ENCODE measurements around the gene FFAR1.

FFAR1 gene

GRCh38 chr19:35349614-35350521 lies 2.2 kb downstream of the FFAR1 start:
- Histone ChIP-seq H3K79me1 (replicated peaks; ENCODE audit: low read length, poor library complexity, severe bottlenecking) (no peaks in the 10 kb centered on the region), H2BK12ac (ENCODE audit: low read length in 2 of 2) (no peak overlapping the region)

GRCh38 chr19:35350591-35350990 lies 2.9 kb downstream of the FFAR1 start:
- Histone ChIP-seq H2AK5ac (ENCODE audit: low read length, severe bottlenecking) (no peak overlapping the region), H3K79me1 (replicated peaks; ENCODE audit: low read length, poor library complexity, severe bottlenecking) (no peaks in the 10 kb centered on the region), H3K36me3 (ENCODE audit: control insufficient read depth in 1 of 2, insufficient read depth in 2 of 2, low read depth in 1 of 2, low read length in 2 of 2) (no peaks in the 10 kb centered on the region), H3K4me1 (ENCODE audit: control insufficient read depth, insufficient read depth, low read depth, low read length) (no peaks in the 10 kb centered on the region), H3K4me3 (ENCODE audit: insufficient read depth in 1 of 2, low read depth in 1 of 2, low read length in 2 of 2) (no peak overlapping the region), H3K27me3 (ENCODE audit: control insufficient read depth in 1 of 2, insufficient read depth in 1 of 2, low read length in 2 of 2) (peaks cover 10 to 59% of the 10 kb centered on the region in 2 experiments), H2BK5ac (ENCODE audit: low read depth, low read length, poor library complexity, severe bottlenecking) (no peak overlapping the region), H2BK120ac (ENCODE audit: low read depth, low read length) (no peak overlapping the region), H3K27ac (ENCODE audit: low read length, poor library complexity, severe bottlenecking) (no peak overlapping the region), H3K9ac (ENCODE audit: low read length) (no peak overlapping the region), H2BK15ac (ENCODE audit: low read depth, poor library complexity, severe bottlenecking) (no peak overlapping the region), H2AFZ (ENCODE audit: low read depth, low read length) (no peak overlapping the region), H3K9me3 (ENCODE audit: control insufficient read depth, low read length) (no peaks in the 10 kb centered on the region), H4K91ac (ENCODE audit: low read length) (no peak overlapping the region), H3K14ac (ENCODE audit: low read length in 2 of 2) (no peak overlapping the region), H3K18ac (ENCODE audit: low read depth in 1 of 2, low read length in 2 of 2) (no peak overlapping the region), H2BK12ac (ENCODE audit: low read length in 2 of 2) (no peak overlapping the region), H3K23ac (ENCODE audit: low read length in 2 of 2) (no peak overlapping the region), H3K4ac (ENCODE audit: low read depth in 1 of 2, low read length in 2 of 2) (no peak overlapping the region), H3K4me2 (ENCODE audit: low read length, poor library complexity, severe bottlenecking) (no peak overlapping the region), H4K8ac (ENCODE audit: low read length) (no peak overlapping the region)
- DNase-seq = no peak
- 88% methylated on average over 6 of the region's 7 CpGs for WGBS

More at GRCh38 chr19:35349614-35350521, 2.2 kb downstream of the FFAR1 start:
- H3K27me3 ChIP-seq (ENCODE audit: control insufficient read depth in 1 of 2, insufficient read depth in 1 of 2, low read length in 2 of 2) = peaks cover 6 to 56% of the 10 kb centered on the region in 2 experiments
- H3K4me3 ChIP-seq (ENCODE audit: insufficient read depth in 1 of 2, low read depth in 1 of 2, low read length in 2 of 2) = no peak overlapping the region
- H4K91ac ChIP-seq (ENCODE audit: low read length) = no peak overlapping the region
- no peak overlapping the region for H2AK5ac ChIP-seq (ENCODE audit: low read length, severe bottlenecking)
- H3K4me1 ChIP-seq (ENCODE audit: control insufficient read depth, insufficient read depth, low read depth, low read length) = no peaks in the 10 kb centered on the region
- H2BK15ac ChIP-seq (ENCODE audit: low read depth, poor library complexity, severe bottlenecking) = no peak overlapping the region
- H4K8ac ChIP-seq (ENCODE audit: low read length) = no peak overlapping the region
- no peak overlapping the region for H3K9ac ChIP-seq (ENCODE audit: low read length)
- H3K27ac ChIP-seq (ENCODE audit: low read length, poor library complexity, severe bottlenecking) = no peak overlapping the region
- no peak overlapping the region for H3K14ac ChIP-seq (ENCODE audit: low read length in 2 of 2)
- no peaks in the 10 kb centered on the region for H3K36me3 ChIP-seq (ENCODE audit: control insufficient read depth in 1 of 2, insufficient read depth in 2 of 2, low read depth in 1 of 2, low read length in 2 of 2)
- 81% methylated on average over 13 of the region's 17 CpGs for WGBS
- no peak overlapping the region for H2BK5ac ChIP-seq (ENCODE audit: low read depth, low read length, poor library complexity, severe bottlenecking)
- H3K18ac ChIP-seq (ENCODE audit: low read depth in 1 of 2, low read length in 2 of 2) = no peak overlapping the region
- H2BK120ac ChIP-seq (ENCODE audit: low read depth, low read length) = no peak overlapping the region
- H3K4me2 ChIP-seq (ENCODE audit: low read length, poor library complexity, severe bottlenecking) = no peak overlapping the region
- H2AFZ ChIP-seq (ENCODE audit: low read depth, low read length) = no peak overlapping the region
- DNase-seq = no peak
- H3K9me3 ChIP-seq (ENCODE audit: control insufficient read depth, low read length) = no peaks in the 10 kb centered on the region
- H3K23ac ChIP-seq (ENCODE audit: low read length in 2 of 2) = no peak overlapping the region
- H3K4ac ChIP-seq (ENCODE audit: low read depth in 1 of 2, low read length in 2 of 2) = no peak overlapping the region

- Histone ChIP-seq H4K91ac (ENCODE audit: low read length) (no peak overlapping the region), H3K23ac (ENCODE audit: low read length in 2 of 2) (no peak overlapping the region), H3K4me2 (ENCODE audit: low read length, poor library complexity, severe bottlenecking) (no peak overlapping the region), H3K9me3 (ENCODE audit: control insufficient read depth, low read length) (no peaks in the 10 kb centered on the region), H2BK5ac (ENCODE audit: low read depth, low read length, poor library complexity, severe bottlenecking) (no peak overlapping the region), H3K9ac (ENCODE audit: low read length) (no peak overlapping the region), H3K27ac (ENCODE audit: low read length, poor library complexity, severe bottlenecking) (no peak overlapping the region), H2BK12ac (ENCODE audit: low read length in 2 of 2) (no peak overlapping the region), H3K36me3 (ENCODE audit: control insufficient read depth in 1 of 2, insufficient read depth in 2 of 2, low read depth in 1 of 2, low read length in 2 of 2) (no peaks in the 10 kb centered on the region), H4K8ac (ENCODE audit: low read length) (no peak overlapping the region), H3K4ac (ENCODE audit: low read depth in 1 of 2, low read length in 2 of 2) (no peak overlapping the region), H2AK5ac (ENCODE audit: low read length, severe bottlenecking) (no peak overlapping the region), H2BK15ac (ENCODE audit: low read depth, poor library complexity, severe bottlenecking) (no peak overlapping the region), H3K27me3 (ENCODE audit: control insufficient read depth in 1 of 2, insufficient read depth in 1 of 2, low read length in 2 of 2) (peaks cover 14 to 53% of the 10 kb centered on the region in 2 experiments), H3K14ac (ENCODE audit: low read length in 2 of 2) (no peak overlapping the region), H2AFZ (ENCODE audit: low read depth, low read length) (no peak overlapping the region), H3K79me1 (replicated peaks; ENCODE audit: low read length, poor library complexity, severe bottlenecking) (no peaks in the 10 kb centered on the region), H3K4me1 (ENCODE audit: control insufficient read depth, insufficient read depth, low read depth, low read length) (no peaks in the 10 kb centered on the region), H3K4me3 (ENCODE audit: insufficient read depth in 1 of 2, low read depth in 1 of 2, low read length in 2 of 2) (no peak overlapping the region), H3K18ac (ENCODE audit: low read depth in 1 of 2, low read length in 2 of 2) (no peak overlapping the region), H2BK120ac (ENCODE audit: low read depth, low read length) (no peak overlapping the region)
- no peak for DNase-seq
- 89% methylated on average over 47 of the region's 47 CpGs for WGBS
Measured at GRCh38 chr19:35351411-35352176, 3.9 kb downstream of the FFAR1 start.

- H2AFZ ChIP-seq (ENCODE audit: low read depth, low read length) = no peak overlapping the region
- no peak overlapping the region for H2BK12ac ChIP-seq (ENCODE audit: low read length in 2 of 2)
- DNase-seq = no peak
- H3K27me3 ChIP-seq (ENCODE audit: control insufficient read depth in 1 of 2, insufficient read depth in 1 of 2, low read length in 2 of 2) = peaks cover 14 to 48% of the 10 kb centered on the region in 2 experiments
- no peak overlapping the region for H4K8ac ChIP-seq (ENCODE audit: low read length)
- H3K23ac ChIP-seq (ENCODE audit: low read length in 2 of 2) = no peak overlapping the region
- no peak overlapping the region for H3K27ac ChIP-seq (ENCODE audit: low read length, poor library complexity, severe bottlenecking)
- H3K4me2 ChIP-seq (ENCODE audit: low read length, poor library complexity, severe bottlenecking) = no peak overlapping the region
- H2BK120ac ChIP-seq (ENCODE audit: low read depth, low read length) = no peak overlapping the region
- H3K79me1 ChIP-seq (replicated peaks; ENCODE audit: low read length, poor library complexity, severe bottlenecking) = no peaks in the 10 kb centered on the region
- 90% methylated on average over 18 of the region's 18 CpGs for WGBS
- no peak overlapping the region for H3K9ac ChIP-seq (ENCODE audit: low read length)
- no peak overlapping the region for H2BK5ac ChIP-seq (ENCODE audit: low read depth, low read length, poor library complexity, severe bottlenecking)
- H2AK5ac ChIP-seq (ENCODE audit: low read length, severe bottlenecking) = no peak overlapping the region
- H3K9me3 ChIP-seq (ENCODE audit: control insufficient read depth, low read length) = no peaks in the 10 kb centered on the region
- H3K36me3 ChIP-seq (ENCODE audit: control insufficient read depth in 1 of 2, insufficient read depth in 2 of 2, low read depth in 1 of 2, low read length in 2 of 2) = no peaks in the 10 kb centered on the region
- H2BK15ac ChIP-seq (ENCODE audit: low read depth, poor library complexity, severe bottlenecking) = no peak overlapping the region
- H3K4me3 ChIP-seq (ENCODE audit: insufficient read depth in 1 of 2, low read depth in 1 of 2, low read length in 2 of 2) = no peak overlapping the region
- no peaks in the 10 kb centered on the region for H3K4me1 ChIP-seq (ENCODE audit: control insufficient read depth, insufficient read depth, low read depth, low read length)
- H3K18ac ChIP-seq (ENCODE audit: low read depth in 1 of 2, low read length in 2 of 2) = no peak overlapping the region
- no peak overlapping the region for H3K4ac ChIP-seq (ENCODE audit: low read depth in 1 of 2, low read length in 2 of 2)
- H4K91ac ChIP-seq (ENCODE audit: low read length) = no peak overlapping the region
- no peak overlapping the region for H3K14ac ChIP-seq (ENCODE audit: low read length in 2 of 2)
Measured at GRCh38 chr19:35352177-35352447, 4.4 kb downstream of the FFAR1 start.

All from mesenchymal stem cell (in vitro differentiated cells and primary cell).